Measurements from ENCODE around the gene PDE8A.
"Not testable (repeated sequence)": the region's sequence is repeated elsewhere in the genome, so short reads cannot be mapped to it uniquely, and the experiment has no call there.

The PDE8A gene

DNA sequence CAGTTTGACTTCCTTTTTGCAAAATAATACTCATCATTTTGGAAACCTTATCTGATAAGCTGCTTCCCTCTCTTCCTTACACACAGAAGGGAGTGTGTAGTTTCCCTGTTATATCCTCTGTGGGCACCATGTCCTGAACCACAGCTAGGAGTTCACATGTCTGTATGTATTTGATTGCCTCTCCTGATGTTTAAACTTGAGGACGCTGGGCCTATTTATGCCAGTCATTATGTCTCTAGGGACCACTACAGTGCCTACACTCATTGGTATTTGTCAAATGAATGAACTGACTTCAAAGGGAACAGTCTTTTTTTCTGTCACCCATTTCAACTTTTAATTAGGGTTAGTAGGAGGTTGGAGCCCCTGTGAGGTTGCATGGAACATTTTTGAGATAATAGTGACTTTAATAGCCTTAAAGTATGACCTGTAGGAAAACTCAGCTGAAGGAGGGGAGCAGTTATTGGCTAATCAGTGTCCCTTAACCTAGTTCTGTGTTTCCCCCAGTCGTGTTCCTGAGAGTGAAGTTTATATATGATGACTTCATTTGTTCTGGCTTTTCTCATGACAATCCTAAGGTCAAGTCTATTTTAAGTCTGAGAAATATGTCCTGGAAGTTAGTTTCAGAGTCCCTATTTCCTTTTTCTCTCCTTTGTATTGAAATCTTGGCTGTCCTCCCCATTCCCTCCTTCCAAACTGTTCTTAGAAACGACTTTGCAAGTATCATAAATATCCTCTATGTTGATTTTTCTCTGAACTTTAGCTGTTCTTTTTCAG, 28.9 kb downstream of the PDE8A start:
- no peak for DNase-seq

DNA sequence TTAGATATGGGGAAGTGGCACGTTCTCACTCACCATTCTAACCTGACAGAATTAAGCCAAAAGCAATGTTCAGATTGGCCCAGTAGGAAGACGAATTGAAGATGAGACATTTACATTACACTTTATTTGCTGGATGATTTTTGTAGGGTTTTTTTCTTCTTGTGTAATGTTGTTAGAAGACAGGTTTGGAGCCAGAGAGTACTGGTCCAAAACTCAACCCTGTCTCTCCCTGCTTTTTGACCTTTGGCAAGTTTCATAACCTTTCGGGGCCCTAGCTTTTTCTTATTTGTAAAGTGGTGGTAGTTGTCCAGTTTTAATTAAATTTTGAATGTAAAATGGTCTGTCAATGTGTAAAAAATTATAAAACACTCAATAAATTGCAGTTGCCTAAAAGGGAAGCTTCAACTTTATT, 29.5 kb downstream of the PDE8A start:
- no peak for DNase-seq

DNA sequence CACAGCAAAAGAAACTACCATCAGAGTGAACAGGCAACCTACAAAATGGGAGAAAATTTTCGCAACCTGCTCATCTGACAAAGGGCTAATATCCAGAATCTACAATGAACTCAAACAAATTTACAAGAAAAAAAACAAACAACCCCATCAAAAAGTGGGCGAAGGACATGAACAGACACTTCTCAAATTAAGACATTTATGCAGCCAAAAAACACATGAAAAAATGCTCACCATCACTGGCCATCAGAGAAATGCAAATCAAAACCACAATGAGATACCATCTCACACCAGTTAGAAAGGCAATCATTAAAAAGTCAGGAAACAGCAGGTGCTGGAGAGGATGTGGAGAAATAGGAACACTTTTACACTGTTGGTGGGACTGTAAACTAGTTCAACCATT, 30.1 kb downstream of the PDE8A start:
- DNase-seq: not testable (repeated sequence)

DNA sequence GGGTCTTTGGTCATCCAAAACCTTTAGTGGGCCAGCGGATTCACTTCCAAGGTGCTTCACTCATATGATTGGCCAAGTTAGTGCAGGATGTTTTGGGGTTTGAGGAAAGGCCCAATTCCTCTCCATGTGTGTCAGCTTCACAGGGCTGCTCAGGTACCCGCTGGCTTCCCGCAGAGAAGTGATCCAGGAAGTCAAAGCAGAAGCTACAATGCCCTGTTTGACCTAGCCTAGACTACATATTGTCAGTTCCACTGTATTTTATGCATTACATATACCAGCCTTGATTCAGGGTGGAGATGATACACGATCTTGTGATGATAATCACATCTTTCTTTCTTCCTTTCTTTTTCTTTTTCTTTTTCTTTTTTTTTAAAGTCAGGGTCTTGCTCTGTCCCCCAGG, 32.1 kb downstream of the PDE8A start:
- DNase-seq: no peak

DNA sequence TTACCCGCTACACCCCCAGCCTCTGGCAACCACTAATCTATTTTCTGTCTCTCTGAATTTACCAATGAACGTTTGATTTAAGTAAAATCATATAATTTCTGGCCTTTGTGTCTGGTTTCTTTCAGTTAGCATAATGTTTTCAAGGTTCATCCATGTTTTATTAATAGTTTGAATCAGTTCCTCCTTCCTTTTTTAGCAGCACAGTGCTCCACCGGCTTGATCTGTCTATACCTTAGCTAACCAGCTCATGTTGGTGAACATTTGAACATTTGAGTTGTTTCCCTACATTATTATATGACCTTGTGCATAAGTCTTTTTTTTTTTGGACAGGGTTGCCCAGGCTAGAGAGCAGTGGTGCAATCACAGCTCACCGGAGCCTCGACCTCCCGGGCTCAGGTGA, 33.3 kb downstream of the PDE8A start:
- no peak for DNase-seq

DNA sequence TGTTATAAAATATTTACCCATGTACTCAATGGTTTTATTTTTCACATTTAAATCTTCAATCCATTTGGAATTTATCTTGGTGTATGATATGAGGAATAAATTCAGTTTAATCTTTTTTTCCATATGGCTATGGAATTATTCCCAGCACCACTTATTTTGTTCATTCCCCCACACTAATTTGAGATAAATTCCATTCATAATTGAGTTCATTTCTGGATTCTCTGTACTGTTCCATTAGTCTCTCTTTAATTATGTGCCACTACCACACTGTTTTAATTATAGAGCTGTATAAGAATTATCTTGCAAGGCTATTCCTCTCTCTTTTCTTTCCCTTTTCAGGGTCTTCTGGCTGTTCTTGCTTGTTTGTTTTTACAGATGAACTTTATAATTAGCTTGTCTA, 34.6 kb downstream of the PDE8A start:
- DNase-seq: no peak

DNA sequence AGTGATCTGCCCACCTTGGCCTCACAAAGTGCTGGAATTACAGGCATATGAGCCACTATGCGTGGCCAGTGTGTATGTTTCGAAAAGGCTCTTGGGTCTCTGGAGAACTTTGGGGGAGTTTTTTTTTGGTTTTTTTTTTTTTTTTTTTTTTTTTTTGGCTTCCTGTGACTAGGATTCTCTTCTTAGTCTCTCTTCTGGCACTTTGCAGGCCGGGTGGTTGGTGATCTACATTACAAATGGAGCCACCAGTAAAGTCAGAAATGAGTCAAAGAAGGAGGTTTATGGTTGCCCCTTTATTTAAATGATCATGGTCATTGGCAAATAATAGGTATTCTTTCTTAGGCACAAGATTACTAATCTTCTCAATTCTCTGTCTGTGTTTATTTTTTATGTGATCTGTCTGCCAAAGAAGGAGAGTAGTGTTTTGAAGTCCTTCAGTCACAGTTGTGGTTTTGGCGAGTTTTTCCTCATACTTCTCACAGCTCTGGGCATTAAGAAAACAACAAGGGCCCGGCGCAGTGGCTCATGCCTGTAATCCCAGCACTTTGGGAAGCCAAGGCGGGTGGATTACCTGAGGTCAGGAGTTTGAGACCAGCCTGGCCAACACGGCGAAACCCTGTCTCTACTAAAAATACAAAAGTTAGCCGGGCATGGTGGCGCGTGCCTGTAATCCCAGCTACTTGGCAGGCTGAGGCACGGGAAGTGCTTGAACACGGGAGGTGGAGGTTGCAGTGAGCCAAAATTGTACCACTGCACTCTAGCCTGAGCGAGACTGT, 38.3 kb downstream of the PDE8A start:
- no peak for DNase-seq

DNA sequence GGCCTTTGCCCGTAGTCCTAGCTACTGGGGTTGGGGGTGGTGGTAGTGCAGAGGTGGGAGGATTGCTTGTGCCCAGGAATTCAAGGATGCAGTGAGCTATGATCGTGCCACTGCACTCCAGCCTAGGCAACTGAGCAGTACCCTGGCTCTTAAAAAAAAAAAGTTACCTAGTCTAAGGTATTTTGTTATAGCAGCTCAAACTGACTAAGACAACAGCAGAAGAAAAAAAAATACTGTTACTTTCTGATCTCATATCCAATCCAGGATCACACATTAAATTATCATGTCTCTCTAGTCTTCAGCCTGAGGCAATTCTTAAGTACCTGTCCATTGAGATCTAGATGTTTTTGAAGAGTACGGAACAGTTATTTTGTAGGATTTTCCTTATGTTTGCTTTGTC, 39.8 kb downstream of the PDE8A start:
- no peak for DNase-seq

DNA sequence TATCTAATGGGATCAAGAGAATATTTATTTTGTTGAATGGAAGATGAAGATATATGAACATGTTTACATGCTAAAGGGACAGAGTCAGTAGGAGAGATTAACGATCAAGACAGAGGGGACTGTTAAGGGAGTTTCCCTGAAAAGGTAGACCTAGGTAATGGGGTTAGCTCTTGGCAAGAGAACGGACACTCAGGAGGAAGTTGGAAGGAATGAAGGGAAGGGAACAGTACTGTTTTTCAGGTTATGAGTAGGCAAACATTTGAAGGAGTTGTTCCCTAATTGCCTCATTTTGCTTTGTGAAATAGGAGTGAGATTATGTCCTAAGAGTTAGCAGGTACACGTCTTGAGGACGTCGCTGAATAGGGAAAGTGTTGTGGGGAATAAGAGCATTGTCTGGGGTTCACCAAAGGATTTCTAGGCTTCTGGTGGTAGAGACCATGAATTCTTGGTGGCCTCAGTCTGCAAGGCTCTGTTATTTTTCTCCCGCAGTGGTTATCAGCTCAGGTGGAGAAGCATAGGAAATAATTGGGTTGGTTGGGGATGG, 41.3 kb downstream of the PDE8A start:
- no peak for DNase-seq

DNA sequence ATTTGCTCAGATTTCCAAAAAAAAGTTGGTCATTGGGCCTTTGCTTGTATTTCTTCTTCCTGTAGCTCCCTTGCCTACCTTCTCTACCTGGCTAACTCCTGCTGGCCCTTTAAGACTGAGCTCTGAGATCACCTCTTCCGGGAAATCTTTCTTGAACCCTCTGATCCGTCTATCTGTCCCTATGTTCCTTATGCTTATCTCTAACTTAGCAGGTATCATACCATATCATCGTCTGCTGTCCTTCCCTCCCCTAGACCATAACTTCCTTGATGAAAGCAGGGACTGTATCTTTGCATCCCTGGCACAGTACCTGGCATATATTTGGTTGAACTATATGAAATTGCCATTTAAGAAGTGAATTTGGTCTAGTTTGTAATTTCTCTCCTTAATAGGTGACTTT, 42.3 kb downstream of the PDE8A start:
- DNase-seq: no peak

DNA sequence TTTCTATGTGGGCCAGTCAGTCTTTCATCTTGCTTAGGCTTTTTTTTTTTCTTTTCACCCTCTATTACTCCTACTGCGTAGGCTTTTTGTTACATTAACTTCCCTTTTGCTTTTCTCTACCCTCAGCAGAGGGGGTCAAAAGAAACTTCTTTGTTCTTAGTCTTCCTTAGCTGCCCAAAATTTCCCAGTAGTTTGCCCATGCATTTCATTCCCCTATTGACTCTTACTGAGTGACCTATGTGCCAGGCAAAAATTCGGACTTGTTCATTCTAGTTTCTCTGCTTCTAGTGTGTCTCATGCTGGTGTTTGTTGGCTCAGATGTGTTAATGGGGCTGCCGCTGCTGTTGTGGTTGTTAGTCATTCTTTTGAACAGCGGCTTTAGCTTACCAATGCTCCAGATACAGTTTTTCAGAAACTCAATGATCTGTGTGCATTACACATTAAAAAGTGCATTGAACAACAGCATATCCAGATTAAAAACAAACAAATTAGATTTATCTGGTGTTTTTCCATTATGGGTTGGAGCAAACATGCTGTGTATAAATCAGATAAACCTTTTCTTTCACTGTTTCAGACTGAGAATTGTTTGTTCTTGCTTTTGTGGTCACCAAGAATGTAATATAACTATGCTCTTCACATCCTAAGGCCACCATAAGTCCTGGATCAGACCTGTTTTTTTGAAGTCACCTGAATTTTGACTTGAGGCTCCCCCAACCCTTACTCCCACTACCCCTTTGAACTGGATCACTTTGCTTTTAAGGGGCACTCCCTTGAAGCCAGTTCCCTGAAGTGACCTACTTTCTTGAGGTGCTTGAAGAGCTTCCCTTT, 43.1 kb downstream of the PDE8A start:
- no peak for DNase-seq

DNA sequence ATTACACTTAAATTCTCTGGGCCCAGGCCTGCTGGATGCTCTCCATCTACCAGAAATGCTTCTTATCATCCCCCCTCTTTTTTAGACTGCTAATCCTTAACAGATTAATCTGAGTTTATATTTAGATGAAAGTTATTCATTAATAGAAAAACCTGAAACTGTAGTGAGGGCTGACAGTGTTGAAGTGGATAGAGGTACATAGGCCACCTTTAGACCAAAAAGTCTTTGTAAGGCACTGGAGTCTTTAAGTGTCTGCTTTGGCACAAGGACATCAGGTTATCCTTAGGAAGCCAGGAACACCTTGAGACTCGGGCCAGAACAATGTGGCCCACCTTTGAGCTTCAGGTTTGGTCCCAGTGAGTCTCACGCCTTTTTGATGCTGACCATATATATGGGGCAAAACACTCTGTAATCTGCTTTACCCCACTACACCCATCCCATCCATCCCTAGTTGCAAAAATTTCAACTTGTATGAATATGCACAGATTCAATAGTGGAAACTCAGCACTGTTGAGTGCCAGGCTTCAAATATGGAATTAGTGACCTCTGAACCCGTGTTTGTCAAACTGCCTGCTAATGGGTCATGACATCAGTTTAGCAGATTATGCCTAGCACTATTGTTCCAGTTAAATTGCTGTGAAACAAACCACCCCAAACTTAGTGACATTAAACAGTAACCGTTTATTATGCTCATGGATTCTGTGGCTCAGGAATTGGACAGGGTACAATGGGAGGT, 44.0 kb downstream of the PDE8A start:
- no peak for DNase-seq

DNA sequence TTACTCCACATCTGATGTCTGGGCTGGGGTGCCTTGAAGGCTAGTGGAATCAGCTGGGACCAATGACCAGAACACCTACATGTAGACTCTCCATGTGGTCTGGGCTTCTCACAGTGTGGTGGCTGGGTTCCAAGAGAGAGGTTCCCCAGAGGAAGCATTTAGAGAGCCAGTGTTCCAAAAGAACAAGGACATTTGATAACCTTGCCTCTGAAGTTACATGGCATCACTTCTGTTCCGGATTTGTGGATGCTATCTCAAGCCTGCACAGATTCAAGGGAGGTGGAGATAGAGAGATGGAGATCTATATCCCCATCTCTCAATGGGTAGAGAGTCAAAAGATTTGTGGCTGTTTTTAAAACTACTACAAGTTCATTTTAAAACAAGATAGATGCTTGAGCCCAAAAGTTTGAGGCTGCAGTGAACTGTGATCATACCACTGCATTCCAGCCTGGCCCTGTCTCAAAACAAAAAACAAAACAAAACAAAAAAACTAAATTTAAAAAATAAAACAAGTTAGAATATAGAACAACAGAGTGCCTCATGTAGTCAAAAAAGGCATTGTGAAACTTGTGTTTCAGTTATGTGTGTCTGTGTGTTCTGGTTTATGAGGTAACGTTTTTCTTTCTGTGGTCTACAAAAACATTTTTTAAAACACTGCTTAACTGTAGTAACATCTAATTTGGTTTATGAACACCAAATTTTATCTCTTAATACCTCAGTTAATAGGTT, 44.8 kb downstream of the PDE8A start:
- no peak for DNase-seq

DNA sequence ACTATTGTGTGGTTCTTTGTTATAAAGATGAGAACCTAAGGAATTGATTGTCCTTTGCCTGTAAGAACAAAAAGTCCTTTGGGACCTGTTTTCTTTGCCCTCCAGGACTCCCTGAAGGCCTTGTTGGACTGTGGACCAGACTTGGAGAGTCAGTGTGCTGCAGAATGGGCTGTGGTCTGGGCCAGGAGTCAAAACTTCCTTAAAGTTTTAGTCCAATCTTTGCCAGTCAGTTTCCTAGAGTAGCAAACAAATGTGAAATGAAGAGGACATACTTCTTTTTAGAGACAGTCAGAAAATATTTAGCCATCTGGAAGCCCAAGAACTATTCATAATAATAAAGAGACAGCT, 45.4 kb downstream of the PDE8A start:
- DNase-seq: no peak

DNA sequence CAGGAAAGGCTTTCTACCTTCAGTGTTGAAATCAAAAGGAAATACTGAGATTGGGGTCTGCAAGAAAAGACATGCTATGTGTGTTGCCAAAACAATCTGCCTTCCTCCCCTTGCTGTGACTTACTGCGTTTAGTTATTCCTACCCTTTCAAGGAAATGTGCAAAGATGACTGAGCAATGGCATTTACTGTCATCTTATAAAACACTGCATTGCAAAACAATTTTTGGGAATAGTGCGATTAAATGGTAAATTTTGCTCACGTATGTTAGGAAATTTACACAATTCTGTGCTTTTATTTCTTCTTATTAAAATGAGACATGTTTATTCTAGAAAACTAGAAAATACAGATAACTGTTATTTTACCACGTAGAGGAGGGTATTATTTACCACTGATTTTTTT, 45.8 kb downstream of the PDE8A start:
- DNase-seq: no peak

DNA sequence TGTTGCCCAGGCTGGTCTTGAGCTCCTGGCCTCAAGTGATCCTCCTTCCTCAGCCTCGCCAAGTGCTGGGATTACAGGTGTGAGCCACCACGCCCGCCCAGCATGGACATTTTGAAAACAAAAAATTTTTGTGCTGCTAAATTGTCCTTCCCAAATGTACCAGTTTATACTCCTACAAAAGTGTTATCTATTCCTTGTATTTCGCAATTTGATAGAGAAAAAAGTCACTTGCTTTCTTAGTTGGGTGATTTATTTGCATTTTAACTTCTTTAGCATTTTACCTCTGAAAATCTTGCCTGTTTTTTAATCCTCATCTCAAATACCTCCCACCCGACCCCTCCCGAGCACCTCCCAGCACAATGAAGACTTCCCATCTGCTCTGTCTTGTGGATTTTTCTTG, 46.8 kb downstream of the PDE8A start:
- DNase-seq: no peak

DNA sequence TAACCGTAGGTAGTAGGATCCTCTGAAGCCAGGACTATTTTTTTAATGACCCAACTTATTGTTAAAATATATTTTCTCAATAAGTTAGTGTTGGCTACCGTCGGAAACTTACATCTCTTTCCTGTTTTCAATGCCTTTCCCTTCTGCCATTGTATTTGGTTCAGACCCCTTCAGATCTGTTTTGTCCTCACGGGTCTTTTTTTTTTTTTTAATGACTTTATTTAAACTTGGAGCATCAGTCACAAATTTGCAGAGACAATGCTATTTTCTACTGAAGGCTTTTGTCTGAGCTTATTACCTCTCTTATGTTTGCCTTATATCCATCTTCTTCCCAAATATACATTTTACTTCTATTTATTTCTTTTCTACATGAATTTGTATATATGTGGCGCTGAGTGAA, 47.6 kb downstream of the PDE8A start:
- DNase-seq: no peak

DNA sequence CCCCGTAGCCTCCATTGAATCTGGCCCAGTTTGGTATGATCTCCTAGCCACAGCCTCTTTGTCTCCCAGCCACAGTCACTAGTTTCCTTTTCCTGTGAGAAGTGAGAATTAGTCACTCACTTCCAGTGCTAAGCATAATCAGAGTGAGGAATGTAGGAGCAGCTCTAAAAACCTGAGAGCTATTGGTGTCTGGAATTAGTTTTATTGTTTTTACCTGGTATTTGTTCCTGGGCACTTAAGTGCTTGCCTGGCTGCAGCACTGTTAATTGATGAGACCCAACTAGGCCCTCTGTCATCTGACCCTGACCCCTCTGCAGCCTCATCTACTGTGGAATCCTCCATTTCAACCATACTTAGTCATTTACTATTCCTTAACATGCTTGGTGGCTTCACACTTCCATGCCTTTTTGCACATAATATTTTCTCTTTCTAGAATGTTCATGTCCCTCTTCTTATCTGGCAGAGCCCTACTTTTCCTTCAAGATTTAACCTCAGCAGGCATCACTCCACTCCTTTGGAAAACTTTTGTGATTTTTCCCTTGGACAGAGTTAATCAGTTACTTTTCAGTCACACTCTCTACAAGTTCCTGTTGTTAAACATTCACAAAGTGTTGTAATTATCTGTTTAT, 48.8 kb downstream of the PDE8A start:
- no peak for DNase-seq

DNA sequence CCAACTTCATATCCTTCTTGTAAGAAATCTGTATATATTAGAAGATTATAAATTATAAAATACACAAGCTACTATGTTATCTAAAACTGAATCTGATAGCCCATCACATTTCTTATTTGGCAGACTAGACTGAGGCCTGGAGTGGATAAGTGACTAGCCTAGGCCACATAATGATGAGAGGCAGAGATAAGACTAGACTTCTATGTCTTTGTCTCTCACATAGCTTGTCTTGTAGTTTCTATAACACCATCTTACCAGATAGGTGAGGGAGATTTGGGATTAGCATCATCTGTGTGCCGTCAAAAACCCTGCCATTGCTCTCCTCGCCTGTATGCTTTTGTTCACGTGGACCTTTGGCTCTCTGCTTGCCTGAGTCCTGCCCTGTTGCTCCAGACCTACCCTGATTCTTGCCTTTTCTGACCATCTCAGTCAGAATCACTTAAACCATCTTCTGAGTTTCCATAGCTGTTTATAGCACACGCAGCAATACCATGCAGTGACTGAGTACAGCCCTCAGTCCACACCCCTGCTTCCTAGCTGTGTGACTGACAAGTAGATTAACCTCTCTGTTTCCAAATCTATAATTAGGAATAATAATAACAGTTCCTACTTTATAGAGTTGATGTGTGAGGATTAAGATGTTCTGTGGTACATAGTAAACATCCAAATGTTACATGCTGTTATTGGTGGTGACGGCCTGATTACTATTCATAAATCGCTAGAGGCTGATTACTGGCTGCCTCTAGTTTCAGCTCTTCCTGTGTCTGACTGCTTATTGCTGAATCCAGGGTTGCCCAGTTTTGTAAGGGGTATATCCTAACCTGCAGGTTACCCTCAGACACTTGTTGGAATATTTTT, 49.7 kb downstream of the PDE8A start:
- no peak for DNase-seq

DNA sequence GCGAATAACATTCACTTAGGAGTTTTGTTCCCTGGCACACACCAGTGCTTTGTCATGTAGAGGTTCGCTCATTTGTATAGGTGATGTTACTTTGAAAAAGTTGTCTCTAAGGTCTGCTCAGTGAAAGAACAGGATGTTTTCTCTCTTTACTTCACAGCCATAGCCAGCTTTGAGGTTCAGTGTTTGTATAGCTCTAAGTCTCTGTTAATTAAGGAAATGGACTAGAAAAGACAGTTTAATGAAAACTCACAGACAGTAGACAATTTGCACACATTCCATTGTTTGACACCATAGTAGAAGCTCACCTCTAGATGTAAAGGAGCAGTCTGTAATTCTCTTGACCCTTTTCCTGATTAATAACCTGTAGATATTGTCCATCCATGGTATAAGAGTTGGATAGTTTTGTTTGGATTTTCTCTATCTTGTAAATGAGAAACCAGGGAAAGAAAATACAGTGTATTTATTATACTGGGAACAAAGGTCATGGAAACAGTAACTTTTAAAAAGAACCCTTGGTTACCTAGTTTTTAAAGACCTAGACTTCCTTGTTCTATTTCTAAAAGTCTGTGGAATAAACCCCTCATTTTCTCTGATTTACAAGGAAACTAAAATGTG, 50.4 kb downstream of the PDE8A start:
- no peak for DNase-seq

Measured in right kidney (tissue), 1 donor.